Upper lobe of left lung (tissue), 6 donors: Measurements from ENCODE around the gene RMRP. TPM values are rescaled to one million over a fixed set of nuclear protein-coding genes. Genes with fewer than 3 reads are reported as not detected.

Experiments used
- ATAC-seq, 2 donors: fragments of 200-7000 bp; cut with Tn5 transposase; one replicate each; pipeline ENCODE4 v1.9.1; 2022; ENCODE audit warnings: mild to moderate bottlenecking in 2 of 2, moderate library complexity in 2 of 2; ENCODE audit not compliant: low FRiP score in 2 of 2
- DNase-seq, 2 donors: peaks; one replicate each; pipeline ENCODE4 v3.0.0-alpha.2; 2019 to 2020
- H3K27ac ChIP-seq, 4 donors: fragments of 200-600 bp; sonication (generic); one replicate each; pipeline ENCODE4 v1.5.1; 2016 to 2019
- H3K27me3 ChIP-seq, 4 donors: fragments of 200-600 bp; sonication (generic); one replicate each; pipeline ENCODE4 v1.5.1; 2017 to 2019
- H3K36me3 ChIP-seq, 4 donors: fragments of 200-600 bp; sonication (generic); one replicate each; pipeline ENCODE4 v1.5.1; 2016 to 2019
- H3K4me1 ChIP-seq, 4 donors: fragments of 200-600 bp; sonication (generic); one replicate each; pipeline ENCODE4 v1.5.1; 2018 to 2019
- H3K4me3 ChIP-seq, 4 donors: fragments of 200-600 bp; sonication (generic); one replicate each; pipeline ENCODE4 v1.5.1; 2017 to 2019; ENCODE audit warnings: mild to moderate bottlenecking in 2 of 4, moderate library complexity in 1 of 4
- H3K9me3 ChIP-seq, 4 donors: fragments of 200-600 bp; sonication (generic); one replicate each; pipeline ENCODE4 v1.5.1; 2018 to 2019
- EP300 ChIP-seq, 4 donors: sonication (generic); formaldehyde crosslinking; IDR thresholded peaks; one replicate each; pipeline ENCODE4 v1.5.1; 2017; ENCODE audit warnings: antibody characterized with exemption in 4 of 4, control low read depth in 2 of 4
- POLR2A ChIP-seq, 4 donors: fragments of 450-650 bp; IDR thresholded peaks; one replicate each; pipeline ENCODE4 v1.5.1; 2016 to 2017; ENCODE audit warnings: antibody characterized with exemption in 4 of 4, mild to moderate bottlenecking in 2 of 4
- POLR2AphosphoS5 ChIP-seq, 2 donors: sonication (generic); formaldehyde crosslinking; IDR thresholded peaks; one replicate each; pipeline ENCODE4 v1.5.1; 2017; ENCODE audit warnings: antibody characterized with exemption in 2 of 2
- WGBS, 2 donors: methylation state at CpG; one replicate each; pipeline ENCODE4 v1.1.5; 2017 to 2018; 5-methylcytosine and 5-hydroxymethylcytosine counted together
- total RNA-seq, 6 donors: library from RNA; depleted of rRNA in 4 of 6; stranded (reverse); fragments of >200 nt in 4 of 6; gene quantifications; one replicate each; pipeline versions ENCODE4 v1.1.0 to v1.2.1, GENCODE V29; 2016 to 2021
- TF ChIP-seq, protein P1 (sequence below), 6 experiments: fragments of 450-650 bp in 4 of 6; fragments of 200-600 bp in 2 of 6; sonication (generic) in 2 of 6; IDR thresholded peaks; one replicate each; pipeline ENCODE4 v1.5.1; 2016 to 2019; ENCODE audit warnings: antibody characterized with exemption in 6 of 6
- donor health status: DM: no; HTN: no; CAD: no; lungs with moderate emphysema.
- donor health status: DM: no; HTN: yes; CAD: no; lungs with severe emphysema.

The RMRP gene
- total RNA-seq, 6 donors from 2014 or later, result 886 to 22,003 (median 3,451) TPM

DNA sequence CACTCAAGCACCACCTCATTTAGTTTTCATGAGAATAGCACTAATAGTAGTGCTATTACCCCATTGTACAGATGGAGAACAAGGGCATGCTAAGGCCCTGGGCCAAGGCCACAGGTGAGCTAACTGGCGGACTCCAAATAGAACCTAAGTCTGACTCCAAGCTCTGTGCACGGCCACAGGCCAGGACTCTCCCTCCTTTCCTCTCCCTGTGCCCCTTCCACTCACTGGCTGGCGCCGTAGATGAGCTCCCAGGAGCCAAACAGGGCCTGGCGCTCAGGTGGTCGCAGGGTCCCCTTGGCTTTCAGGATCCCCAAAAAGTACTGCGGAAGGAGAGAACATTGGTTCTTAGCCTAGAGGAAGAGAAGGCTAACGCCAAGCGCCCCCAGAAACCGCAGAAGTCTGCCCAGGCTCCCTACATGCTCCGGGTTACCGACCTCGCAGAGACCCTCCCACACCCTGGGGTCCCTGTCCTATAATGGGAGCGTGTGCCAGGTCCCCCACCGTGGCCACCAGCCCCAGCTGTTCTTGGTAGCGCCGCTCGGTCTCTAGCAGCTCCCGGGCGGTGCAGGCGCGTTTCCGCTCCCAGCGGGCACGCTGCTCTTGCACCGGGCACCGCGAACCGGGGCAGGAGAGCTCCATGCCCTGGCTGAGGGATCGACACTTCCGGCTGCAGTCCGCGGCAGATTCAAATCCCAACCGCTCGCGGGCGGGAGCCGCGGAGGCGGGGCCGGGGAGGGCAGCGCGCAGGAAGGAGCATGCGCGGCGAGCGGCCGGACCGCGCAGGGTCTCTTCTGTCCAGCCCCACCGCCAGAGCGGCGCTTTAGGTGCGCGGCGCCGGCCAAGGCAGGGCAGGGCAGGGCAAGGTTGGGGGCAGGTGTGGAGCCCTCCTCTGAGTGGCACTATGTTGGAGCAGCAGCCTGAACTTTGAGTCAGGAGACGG, 7.0 kb upstream of the RMRP start, which contains the start of gene ARHGEF39:
ARHGEF39 (minus strand) TSS at position 665 of the 940 bp plus-strand sequence; CDS start at position 639, 26 bp downstream.
- Histone ChIP-seq H3K4me3 (peak within 1 kb of the TSS; percentile 36 to 57 (median 51)), H3K36me3 (peaks cover 0 to 26% (median 12%) of the 10 kb centered on the region in 4 donors), H3K4me1 (peaks cover 15 to 44% (median 24%) of the 10 kb centered on the region in 4 donors), H3K27me3 (no peaks in the 10 kb centered on the region), H3K27ac (peak within 1 kb of the TSS; percentile 28 to 72 (median 69)), H3K9me3 (no peaks in the 10 kb centered on the region)
- peak; percentile 88 to 96 for DNase-seq
- 0 to 12% methylated on average over 9 to 27 of the region's 58 CpGs for WGBS, 2 donors
- TF ChIP-seq POLR2A (IDR thresholded peaks at IDR 0.05), result peak in 1 of 4 donors; percentile 60
- TF ChIP-seq, protein P1, sequence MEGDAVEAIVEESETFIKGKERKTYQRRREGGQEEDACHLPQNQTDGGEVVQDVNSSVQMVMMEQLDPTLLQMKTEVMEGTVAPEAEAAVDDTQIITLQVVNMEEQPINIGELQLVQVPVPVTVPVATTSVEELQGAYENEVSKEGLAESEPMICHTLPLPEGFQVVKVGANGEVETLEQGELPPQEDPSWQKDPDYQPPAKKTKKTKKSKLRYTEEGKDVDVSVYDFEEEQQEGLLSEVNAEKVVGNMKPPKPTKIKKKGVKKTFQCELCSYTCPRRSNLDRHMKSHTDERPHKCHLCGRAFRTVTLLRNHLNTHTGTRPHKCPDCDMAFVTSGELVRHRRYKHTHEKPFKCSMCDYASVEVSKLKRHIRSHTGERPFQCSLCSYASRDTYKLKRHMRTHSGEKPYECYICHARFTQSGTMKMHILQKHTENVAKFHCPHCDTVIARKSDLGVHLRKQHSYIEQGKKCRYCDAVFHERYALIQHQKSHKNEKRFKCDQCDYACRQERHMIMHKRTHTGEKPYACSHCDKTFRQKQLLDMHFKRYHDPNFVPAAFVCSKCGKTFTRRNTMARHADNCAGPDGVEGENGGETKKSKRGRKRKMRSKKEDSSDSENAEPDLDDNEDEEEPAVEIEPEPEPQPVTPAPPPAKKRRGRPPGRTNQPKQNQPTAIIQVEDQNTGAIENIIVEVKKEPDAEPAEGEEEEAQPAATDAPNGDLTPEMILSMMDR (IDR thresholded peaks at IDR 0.05), result peak in 1 of 6 experiments; percentile 39
- peak in 1 of 2 donors; percentile 44 for TF ChIP-seq POLR2AphosphoS5 (IDR thresholded peaks at IDR 0.05)
- TF ChIP-seq EP300 (IDR thresholded peaks at IDR 0.05), result no peak
- peak; percentile 88 to 96 for ATAC-seq

DNA sequence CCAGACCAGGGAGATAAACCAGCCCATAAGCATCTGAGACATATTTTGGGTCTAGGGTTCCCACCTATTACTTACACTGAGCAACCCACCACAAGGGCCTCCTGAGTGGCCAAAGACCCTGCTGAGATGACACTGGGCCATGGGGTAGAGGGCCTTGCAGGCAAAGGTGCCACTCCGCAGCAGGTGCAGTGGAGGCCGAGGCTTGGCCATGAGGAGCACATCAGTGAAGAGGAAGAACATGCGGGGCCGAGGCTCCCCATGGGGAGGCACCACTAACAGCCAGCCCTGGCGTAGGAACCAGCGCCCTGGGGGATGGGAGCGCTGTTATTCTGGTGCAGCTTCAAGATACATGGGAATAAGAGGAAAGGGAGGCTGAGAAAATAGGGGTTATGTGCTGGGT, 4.6 kb upstream of the RMRP start:
- peaks cover 25 to 56% (median 34%) of the 10 kb centered on the region in 4 donors for H3K4me1 ChIP-seq
- H3K36me3 ChIP-seq, result peaks cover 0 to 26% (median 12%) of the 10 kb centered on the region in 4 donors
- TF ChIP-seq POLR2AphosphoS5 (IDR thresholded peaks at IDR 0.05) (no peak), EP300 (IDR thresholded peaks at IDR 0.05) (no peak), POLR2A (IDR thresholded peaks at IDR 0.05) (no peak)
- TF ChIP-seq, protein P1 (IDR thresholded peaks at IDR 0.05), result no peak
- 86 to 90% methylated on average over 7 of the region's 7 CpGs for WGBS, 2 donors
- H3K27ac ChIP-seq, result peak overlapping the region in 2 of 4 donors; percentile 51 to 58
- no peaks in the 10 kb centered on the region for H3K9me3 ChIP-seq
- no peaks in the 10 kb centered on the region for H3K27me3 ChIP-seq
- ATAC-seq, result no peak
- no peak overlapping the region for H3K4me3 ChIP-seq
- peak in 1 of 2 donors; percentile 24 for DNase-seq

DNA sequence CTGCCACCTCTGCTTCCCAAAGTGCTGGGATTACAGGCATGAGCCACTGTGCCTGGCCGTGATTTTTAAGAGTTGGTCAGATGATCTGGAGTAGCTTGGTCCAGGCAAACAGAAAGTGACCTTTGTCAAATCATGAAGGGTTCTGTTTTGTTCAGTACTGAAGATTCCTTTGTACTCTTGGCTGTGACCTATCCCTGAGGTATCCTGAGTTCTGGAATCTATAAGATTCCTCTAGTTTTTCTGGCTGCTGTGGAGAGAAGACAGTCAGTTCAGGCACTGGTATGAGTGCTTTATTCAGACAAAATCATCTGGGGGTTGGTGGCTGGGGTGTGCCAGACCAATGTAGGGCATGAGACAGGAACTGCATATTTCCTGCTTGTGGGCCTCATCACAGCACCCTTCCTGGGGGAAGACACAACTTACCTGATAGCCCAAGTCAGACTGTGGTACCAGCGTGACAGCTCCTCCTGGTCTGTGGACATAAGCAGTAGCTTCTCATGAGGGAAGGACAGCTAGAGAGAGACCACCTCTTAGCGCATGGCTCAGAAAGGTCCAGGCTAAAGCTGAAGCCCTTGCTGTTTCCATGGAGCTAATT, 4.0 kb upstream of the RMRP start:
- Histone ChIP-seq H3K4me1 (peaks cover 25 to 62% (median 37%) of the 10 kb centered on the region in 4 donors), H3K27me3 (no peaks in the 10 kb centered on the region), H3K9me3 (no peaks in the 10 kb centered on the region), H3K27ac (peak overlapping the region; percentile 0 to 97 (median 40)), H3K36me3 (peaks cover 0 to 26% (median 12%) of the 10 kb centered on the region in 4 donors), H3K4me3 (no peak overlapping the region)
- DNase-seq (no peak), ATAC-seq (no peak)
- no peak for TF ChIP-seq EP300 (IDR thresholded peaks at IDR 0.05)
- no peak for TF ChIP-seq POLR2AphosphoS5 (IDR thresholded peaks at IDR 0.05)
- TF ChIP-seq, protein P1 (IDR thresholded peaks at IDR 0.05), result no peak
- no peak for TF ChIP-seq POLR2A (IDR thresholded peaks at IDR 0.05)
- WGBS, 2 donors, result 62 to 66% methylated on average over 3 of the region's 3 CpGs

DNA sequence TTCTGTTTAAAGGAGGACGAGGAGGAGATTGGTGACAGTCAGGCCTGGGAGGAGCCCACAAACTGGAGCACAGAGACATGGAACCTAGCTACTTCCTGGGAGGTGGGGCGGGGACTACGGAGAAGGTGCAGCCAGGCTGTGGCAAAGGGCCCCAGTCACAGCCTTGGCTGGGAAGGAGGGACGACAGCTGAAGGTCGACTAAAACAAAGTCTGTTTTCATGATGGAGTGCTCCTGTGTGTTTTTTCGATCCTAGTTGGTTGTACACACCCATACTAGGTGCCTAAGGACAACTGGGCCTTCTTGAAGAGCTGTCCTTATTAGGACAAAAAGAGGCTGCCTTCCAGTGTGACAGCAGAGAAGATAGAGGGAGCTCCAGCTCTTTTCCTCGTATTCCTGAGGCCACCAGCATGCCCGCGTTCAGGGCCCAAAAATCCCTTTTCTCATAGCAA, 3.2 kb upstream of the RMRP start:
- no peak for ATAC-seq
- Histone ChIP-seq H3K36me3 (peaks cover 0 to 26% (median 12%) of the 10 kb centered on the region in 4 donors), H3K4me1 (peaks cover 25 to 64% (median 38%) of the 10 kb centered on the region in 4 donors), H3K9me3 (no peaks in the 10 kb centered on the region), H3K4me3 (no peak overlapping the region), H3K27ac (peak overlapping the region; percentile 8 to 97 (median 54)), H3K27me3 (no peaks in the 10 kb centered on the region)
- TF ChIP-seq EP300 (IDR thresholded peaks at IDR 0.05) (no peak), POLR2AphosphoS5 (IDR thresholded peaks at IDR 0.05) (no peak), POLR2A (IDR thresholded peaks at IDR 0.05) (no peak)
- TF ChIP-seq, protein P1 (IDR thresholded peaks at IDR 0.05), result peak in 2 of 6 experiments; percentile 22 to 40
- DNase-seq, result peak in 1 of 2 donors; percentile 35
- 47 to 63% methylated on average over 7 to 9 of the region's 9 CpGs for WGBS, 2 donors
